GM12878 (cell line): ENCODE results near the gene PSMC3. TPM values are rescaled to one million over a fixed set of nuclear protein-coding genes. Genes with fewer than 3 reads are reported as not detected.

Experiments
- ATAC-seq: fragments of 200-7000 bp; cut with Tn5 transposase; 3 replicates; pipeline ENCODE4 v1.9.1; 2020; ENCODE audit warnings: mild to moderate bottlenecking, moderate library complexity
- BruUV-seq: library from RNA; stranded (reverse); fragments of 400-500 nt; replicated peaks from 2 replicates; lab custom pipeline; 2021; lab: Mats Ljungman, UMichigan
- CTCF ChIA-PET: fragments of 300-600 bp; sonication (Branson Sonifier 250); formaldehyde crosslinking; extraction: SDS; loops from one replicate; lab custom pipeline; 2021; ENCODE audit warnings: inconsistent platforms; lab: Yijun Ruan, JAX
- POLR2A ChIA-PET: fragments of 350-600 bp; formaldehyde crosslinking; extraction: SDS; loops from one replicate; lab custom pipeline; 2021; ENCODE audit warnings: inconsistent platforms; lab: Charles Lee
- RAD21 ChIA-PET: fragments of 300-600 bp; sonication (Branson Sonifier 250); formaldehyde crosslinking; loops from one replicate; lab custom pipeline; 2023; ENCODE audit warnings: antibody characterized with exemption; ENCODE audit not compliant: unreplicated experiment; lab: Charles Lee
- SMC1A ChIA-PET: fragments of 300-600 bp; sonication (Branson Sonifier 250); formaldehyde crosslinking; loops from one replicate; lab custom pipeline; 2023; ENCODE audit not compliant: unreplicated experiment, uncharacterized antibody; lab: Charles Lee
- DNase-seq: peaks from one replicate; pipeline ENCODE4 v3.0.0-alpha.2; 2011; ENCODE audit warnings: low read depth, low spot score
- FAIRE-seq: peaks from 3 replicates; lab custom pipeline; 2011; peaks lifted over from hg19 to GRCh38; lab: Jason Lieb, UNC
- H2AFZ ChIP-seq: 2 replicates; pipeline ENCODE4 v1.6.0; 2011; ENCODE audit warnings: low read depth, low read length, control low read depth; ENCODE audit not compliant: control insufficient read depth
- H3K27ac ChIP-seq: 2 replicates; pipeline ENCODE4 v1.5.1; 2011; ENCODE audit warnings: control low read depth; ENCODE audit not compliant: control insufficient read depth, insufficient read depth
- H3K27me3 ChIP-seq, 2 experiments: replicated peaks in 1 of 2; 2 replicates each; pipeline versions ENCODE4 v1.6.0 to v1.6.1; 2011; ENCODE audit warnings: low read length in 1 of 2; ENCODE audit not compliant: control insufficient read depth in 2 of 2, insufficient read depth in 2 of 2
- H3K36me3 ChIP-seq, 2 experiments: 2 replicates each; pipeline ENCODE4 v1.5.1; 2011; ENCODE audit warnings: low read length in 1 of 2; ENCODE audit not compliant: control insufficient read depth in 2 of 2, insufficient read depth in 2 of 2
- H3K4me1 ChIP-seq: 2 replicates; pipeline ENCODE4 v1.6.1; 2011; ENCODE audit warnings: mild to moderate bottlenecking, low read length, moderate library complexity, mixed read lengths; ENCODE audit not compliant: control insufficient read depth, insufficient read depth
- H3K4me2 ChIP-seq: 2 replicates; pipeline ENCODE4 v1.6.0; 2011; ENCODE audit warnings: control low read depth; ENCODE audit not compliant: control insufficient read depth, insufficient read depth
- H3K4me3 ChIP-seq: fragments of 200-600 bp; sonication (generic); 2 replicates; pipeline ENCODE4 v1.5.1; 2016
- H3K79me2 ChIP-seq: 2 replicates; pipeline ENCODE4 v1.6.0; 2011; ENCODE audit warnings: low read length; ENCODE audit not compliant: control insufficient read depth, insufficient read depth
- H3K9ac ChIP-seq: 2 replicates; pipeline ENCODE4 v1.8.0; 2011; ENCODE audit warnings: low read length, control low read depth, mixed read lengths; ENCODE audit not compliant: control insufficient read depth, insufficient read depth
- H3K9me3 ChIP-seq: replicated peaks from 3 replicates; pipeline ENCODE4 v1.5.1; 2011; ENCODE audit warnings: mild to moderate bottlenecking, low read length; ENCODE audit not compliant: control insufficient read depth, insufficient read depth
- H4K20me1 ChIP-seq: 2 replicates; pipeline ENCODE4 v1.6.0; 2011; ENCODE audit not compliant: control insufficient read depth, insufficient read depth
- BCL11A ChIP-seq: IDR thresholded peaks from 2 replicates; pipeline ENCODE4 v1.6.1; 2011; ENCODE audit warnings: low read depth, low read length
- BMI1 ChIP-seq: fragments of 450-650 bp; IDR thresholded peaks from 2 replicates; pipeline ENCODE4 v1.6.1; 2016; ENCODE audit warnings: mild to moderate bottlenecking, moderate library complexity, borderline replicate concordance
- CEBPB ChIP-seq, 2 experiments: fragments of 150-350 bp in 1 of 2; IDR thresholded peaks; 2 replicates each; pipeline ENCODE4 v1.6.1; 2012 to 2014; ENCODE audit warnings: low read depth in 2 of 2, low read length in 2 of 2, borderline replicate concordance in 1 of 2, inconsistent platforms in 1 of 2
- CREM ChIP-seq: IDR thresholded peaks from 2 replicates; pipeline ENCODE4 v1.6.1; 2014; ENCODE audit warnings: antibody characterized with exemption, low read depth
- HDGF ChIP-seq: fragments of 450-650 bp; IDR thresholded peaks from 2 replicates; pipeline ENCODE4 v1.6.1; 2016; ENCODE audit warnings: antibody characterized with exemption
- IRF4 ChIP-seq: IDR thresholded peaks from 2 replicates; pipeline ENCODE4 v1.6.1; 2011; ENCODE audit warnings: low read depth, low read length
- MTA2 ChIP-seq: fragments of 450-650 bp; IDR thresholded peaks from 2 replicates; pipeline ENCODE4 v1.6.1; 2016; ENCODE audit warnings: low read depth, mild to moderate bottlenecking, moderate library complexity
- MTA3 ChIP-seq: IDR thresholded peaks from 2 replicates; pipeline ENCODE4 v1.6.1; 2012; ENCODE audit warnings: low read length, inconsistent platforms, borderline replicate concordance
- POLR2A ChIP-seq: IDR thresholded peaks from 2 replicates; pipeline ENCODE4 v1.6.1; 2011; ENCODE audit warnings: low read depth, mild to moderate bottlenecking, low read length
- RAD21 ChIP-seq: IDR thresholded peaks from 2 replicates; pipeline ENCODE4 v1.6.1; 2011; ENCODE audit warnings: mild to moderate bottlenecking, low read depth, low read length, moderate library complexity; ENCODE audit not compliant: insufficient read depth
- SREBF1 ChIP-seq: IDR thresholded peaks from 2 replicates; pipeline ENCODE4 v1.6.1; 2012; ENCODE audit warnings: mild to moderate bottlenecking, low read length
- TARDBP ChIP-seq: IDR thresholded peaks from 2 replicates; pipeline ENCODE4 v1.6.1; 2016; ENCODE audit warnings: borderline replicate concordance
- ZZZ3 ChIP-seq: IDR thresholded peaks from 2 replicates; pipeline ENCODE4 v1.6.1; 2011; ENCODE audit warnings: low read depth; ENCODE audit not compliant: control insufficient read depth, insufficient read length
- WGBS: methylation state at CpG from one replicate; pipeline ENCODE4 v1.1.6; 2016; ENCODE audit warnings: low lambda C conversion rate; ENCODE audit not compliant: insufficient replicate concordance, insufficient coverage; ENCODE audit errors: missing lambda C conversion rate; 5-methylcytosine and 5-hydroxymethylcytosine counted together
- in situ Hi-C: fragments of 300-500 bp; cut with MboI; formaldehyde crosslinking; loops from 9 replicates; pipeline ENCODE4 v1.14.3; 2018; ENCODE audit warnings: mixed read lengths
- intact Hi-C: fragments of 100-400 bp; cut with micrococcal nuclease; formaldehyde crosslinking; loops from one replicate; pipeline ENCODE4 v1.14.2; 2022; ENCODE audit not compliant: unreplicated experiment
- polyA plus RNA-seq, 11 experiments: library from polyadenylated mRNA; depleted of rRNA in 4 of 11; unstranded in 6 of 11; stranded (reverse) in 5 of 11; fragments of >200 nt; fragmentation: Nextera tagmentation in 4 of 11; fragmentation: Illumina TruSeq in 1 of 11; extraction: Ambion mirVana in 4 of 11; extraction: Trizol in 1 of 11; gene quantifications; 1 replicate in 1 of 11; 2 replicates in 10 of 11; pipeline versions ENCODE4 v1.2.1 to v1.2.3, GENCODE V29; 2011 to 2016; ENCODE audit warnings: inconsistent platforms in 2 of 11, missing spikeins in 2 of 11, low read depth in 1 of 11
- total RNA-seq, 4 experiments: library from RNA; depleted of rRNA in 3 of 4; stranded (reverse); fragments of >200 nt in 3 of 4; fragmentation: Illumina TruSeq in 1 of 4; extraction: Trizol in 1 of 4; gene quantifications; 2 replicates each; pipeline versions ENCODE4 v1.2.1 to v1.2.3, GENCODE V29; 2013 to 2021
- TF ChIP-seq, protein P1 (sequence below): fragments of 450-650 bp; IDR thresholded peaks from 2 replicates; pipeline ENCODE4 v1.6.1; 2016; ENCODE audit warnings: mild to moderate bottlenecking
- TF ChIP-seq, protein P2 (sequence below): fragments of 450-650 bp; IDR thresholded peaks from 2 replicates; pipeline ENCODE4 v1.6.1; 2018; ENCODE audit warnings: mild to moderate bottlenecking, low read depth, moderate library complexity; ENCODE audit not compliant: partially characterized antibody

Gene PSMC3
- total and polyA plus RNA-seq, 10 of the 15 experiments (the other 5 are each of a cell fraction or from before 2014, with no cell fraction given) = 39.5 to 289 (median 155) TPM

DNA sequence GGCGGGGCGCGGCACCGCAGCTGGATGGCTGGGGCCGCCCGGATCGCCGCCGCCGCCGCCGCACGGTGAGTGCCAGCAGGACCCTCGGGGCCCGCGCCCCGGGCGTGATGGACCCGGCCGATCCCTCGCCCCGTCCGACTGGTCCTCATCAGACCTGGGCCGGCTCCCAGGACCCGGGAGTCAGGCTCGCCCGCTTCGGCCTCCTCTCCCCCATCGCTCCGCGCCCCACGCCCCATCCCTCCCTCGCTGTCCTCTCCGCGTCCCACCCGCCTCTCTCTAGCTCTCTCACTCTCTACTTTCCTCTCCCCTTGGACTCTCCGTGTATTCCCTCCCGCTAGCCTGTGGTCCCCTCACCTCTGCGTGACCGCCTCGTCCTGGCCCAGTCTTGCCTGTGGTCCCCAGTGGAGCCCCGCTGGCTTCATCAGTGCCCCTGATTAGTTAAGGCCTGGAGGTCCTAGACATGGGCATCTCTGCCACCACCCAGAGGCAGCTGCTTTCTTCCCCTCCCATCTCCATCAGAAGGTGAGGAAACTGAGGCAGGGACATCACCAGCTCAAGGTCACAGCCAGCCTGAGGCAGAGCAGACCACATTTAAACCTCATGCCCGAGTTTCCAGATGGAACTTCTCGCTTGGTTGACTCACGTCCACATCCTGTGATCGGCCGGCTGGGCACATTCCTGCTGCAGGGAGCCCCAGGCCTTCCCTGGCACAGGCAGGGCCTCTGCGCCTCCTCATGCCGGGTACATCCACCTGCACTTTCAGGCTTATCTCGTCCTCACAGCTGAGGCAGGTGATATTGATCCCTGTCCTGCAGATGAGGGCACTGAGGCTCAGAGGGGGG, 17.4 kb downstream of the PSMC3 start:
- Histone ChIP-seq H3K27me3 (no peaks in the 10 kb centered on the region), H3K4me1 (peaks cover 17% of the 10 kb centered on the region), H4K20me1 (no peaks in the 10 kb centered on the region), H3K9ac (peak overlapping the region; percentile 48), H3K27ac (no peak overlapping the region), H3K79me2 (peaks cover 2% of the 10 kb centered on the region), H3K36me3 (no peaks in the 10 kb centered on the region; a peak in 1 of 4 replicates), H3K4me3 (peak overlapping the region; percentile 93), H3K4me2 (peak overlapping the region; percentile 77), H3K9me3 (no peaks in the 10 kb centered on the region), H2AFZ (peak overlapping the region; percentile 76)
- ATAC-seq = no peak; the same call in 2 of the 3 replicates
- TSS peak; percentile 69 for BruUV-seq
- POLR2A ChIA-PET = interaction anchor here (0.6 to 2.5 kb wide), 8 partner anchors 9 to 194 kb away, joined by 3 to 13 read pairs (median 5); partner anchors contain the start of genes DDB2 and PSMC3
- CTCF ChIA-PET = interaction anchor here (0.7 to 7.4 kb wide), 9 partner anchors 18 to 231 kb away, joined by 3 to 161 read pairs (median 6); partner anchors contain the start of genes ACP2, ARFGAP2, MADD and SPI1
- 14% methylated on average over 29 of the region's 50 CpGs for WGBS
- in situ Hi-C loops = loop anchor here (5.0 kb wide), 1 partner anchor 37 kb away; no protein-coding TSS in a partner anchor
- SMC1A ChIA-PET = interaction anchor here (1.2 to 2.9 kb wide), 3 partner anchors 33 to 138 kb away, joined by 3 to 32 read pairs (median 5); no protein-coding TSS in a partner anchor
- no peak for FAIRE-seq
- DNase-seq = no peak
- intact Hi-C loops = loop anchor here (1.0 to 10.0 kb wide), 6 partner anchors 31 to 446 kb away; partner anchors contain the start of genes MADD and SPI1
- RAD21 ChIA-PET = interaction anchor here (0.6 to 2.4 kb wide), 8 partner anchors 9 to 195 kb away, joined by 3 to 15 read pairs (median 3); partner anchors contain the start of gene ACP2
- TF ChIP-seq MTA2 (no peak), IRF4 (no peak), MTA3 (no peak; the same call in 1 of the 2 replicates), RAD21 (no peak), CEBPB (IDR thresholded peaks at IDR 0.05; ENCODE audit: borderline replicate concordance in 1 of 2, low read depth in 2 of 2, low read length in 2 of 2) (no peak), POLR2A (peak; percentile 8; the same call in 1 of the 2 replicates), BMI1 (no peak), CREM (no peak), ZZZ3 (no peak), SREBF1 (no peak), HDGF (peak; percentile 60; the same call in 1 of the 2 replicates), TARDBP (no peak), BCL11A (no peak)
- TF ChIP-seq, protein P1, sequence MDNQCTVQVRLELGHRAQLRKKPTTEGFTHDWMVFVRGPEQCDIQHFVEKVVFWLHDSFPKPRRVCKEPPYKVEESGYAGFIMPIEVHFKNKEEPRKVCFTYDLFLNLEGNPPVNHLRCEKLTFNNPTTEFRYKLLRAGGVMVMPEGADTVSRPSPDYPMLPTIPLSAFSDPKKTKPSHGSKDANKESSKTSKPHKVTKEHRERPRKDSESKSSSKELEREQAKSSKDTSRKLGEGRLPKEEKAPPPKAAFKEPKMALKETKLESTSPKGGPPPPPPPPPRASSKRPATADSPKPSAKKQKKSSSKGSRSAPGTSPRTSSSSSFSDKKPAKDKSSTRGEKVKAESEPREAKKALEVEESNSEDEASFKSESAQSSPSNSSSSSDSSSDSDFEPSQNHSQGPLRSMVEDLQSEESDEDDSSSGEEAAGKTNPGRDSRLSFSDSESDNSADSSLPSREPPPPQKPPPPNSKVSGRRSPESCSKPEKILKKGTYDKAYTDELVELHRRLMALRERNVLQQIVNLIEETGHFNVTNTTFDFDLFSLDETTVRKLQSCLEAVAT = no peak
- TF ChIP-seq, protein P2, sequence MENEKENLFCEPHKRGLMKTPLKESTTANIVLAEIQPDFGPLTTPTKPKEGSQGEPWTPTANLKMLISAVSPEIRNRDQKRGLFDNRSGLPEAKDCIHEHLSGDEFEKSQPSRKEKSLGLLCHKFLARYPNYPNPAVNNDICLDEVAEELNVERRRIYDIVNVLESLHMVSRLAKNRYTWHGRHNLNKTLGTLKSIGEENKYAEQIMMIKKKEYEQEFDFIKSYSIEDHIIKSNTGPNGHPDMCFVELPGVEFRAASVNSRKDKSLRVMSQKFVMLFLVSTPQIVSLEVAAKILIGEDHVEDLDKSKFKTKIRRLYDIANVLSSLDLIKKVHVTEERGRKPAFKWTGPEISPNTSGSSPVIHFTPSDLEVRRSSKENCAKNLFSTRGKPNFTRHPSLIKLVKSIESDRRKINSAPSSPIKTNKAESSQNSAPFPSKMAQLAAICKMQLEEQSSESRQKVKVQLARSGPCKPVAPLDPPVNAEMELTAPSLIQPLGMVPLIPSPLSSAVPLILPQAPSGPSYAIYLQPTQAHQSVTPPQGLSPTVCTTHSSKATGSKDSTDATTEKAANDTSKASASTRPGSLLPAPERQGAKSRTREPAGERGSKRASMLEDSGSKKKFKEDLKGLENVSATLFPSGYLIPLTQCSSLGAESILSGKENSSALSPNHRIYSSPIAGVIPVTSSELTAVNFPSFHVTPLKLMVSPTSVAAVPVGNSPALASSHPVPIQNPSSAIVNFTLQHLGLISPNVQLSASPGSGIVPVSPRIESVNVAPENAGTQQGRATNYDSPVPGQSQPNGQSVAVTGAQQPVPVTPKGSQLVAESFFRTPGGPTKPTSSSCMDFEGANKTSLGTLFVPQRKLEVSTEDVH = no peak
